ENCODE results near the gene FBXO2. TPM values are rescaled to one million over a fixed set of nuclear protein-coding genes. Genes with fewer than 3 reads are reported as not detected.

Gene FBXO2
- total and polyA plus RNA-seq, 10 donors, result 2.1 to 6.7 (median 4.6) TPM

GRCh38 chr1:11650331-11650991, 3.8 kb downstream of the FBXO2 start:
- no peaks in the 10 kb centered on the region for H3K36me3 ChIP-seq
- TF ChIP-seq CTCF (IDR thresholded peaks at IDR 0.05 in 8 of 11, conservative IDR thresholded peaks at IDR 0.05 in 3 of 11) (peak; percentile 70 to 91 (median 83)), POLR2AphosphoS5 (IDR thresholded peaks at IDR 0.05) (peak; percentile 71 to 83 (median 72)), POLR2A (IDR thresholded peaks at IDR 0.05) (no peak)
- DNase-seq, result peak; percentile 97
- peaks cover 0 to 60% (median 12%) of the 10 kb centered on the region in 7 donors for H3K27me3 ChIP-seq (replicated peaks in 1 of 7)
- H3K27ac ChIP-seq, result peak overlapping the region in 4 of 8 donors; percentile 5 to 67 (median 42)
- 9 to 26% (median 15%) methylated on average over 3 to 47 of the region's 47 CpGs for WGBS, 5 donors
- no peaks in the 10 kb centered on the region for H3K9me3 ChIP-seq
- intact Hi-C loops (cut with DNase I; ENCODE audit: low total_unique reads), result loop anchor here (5.0 kb wide), 1 partner anchor 72 kb away; no protein-coding TSS in a partner anchor
- H3K4me1 ChIP-seq, result peaks cover 4 to 50% (median 45%) of the 10 kb centered on the region in 6 donors
- H3K4me3 ChIP-seq, result peak overlapping the region in 6 of 8 donors; percentile 11 to 63 (median 25)

DNA sequence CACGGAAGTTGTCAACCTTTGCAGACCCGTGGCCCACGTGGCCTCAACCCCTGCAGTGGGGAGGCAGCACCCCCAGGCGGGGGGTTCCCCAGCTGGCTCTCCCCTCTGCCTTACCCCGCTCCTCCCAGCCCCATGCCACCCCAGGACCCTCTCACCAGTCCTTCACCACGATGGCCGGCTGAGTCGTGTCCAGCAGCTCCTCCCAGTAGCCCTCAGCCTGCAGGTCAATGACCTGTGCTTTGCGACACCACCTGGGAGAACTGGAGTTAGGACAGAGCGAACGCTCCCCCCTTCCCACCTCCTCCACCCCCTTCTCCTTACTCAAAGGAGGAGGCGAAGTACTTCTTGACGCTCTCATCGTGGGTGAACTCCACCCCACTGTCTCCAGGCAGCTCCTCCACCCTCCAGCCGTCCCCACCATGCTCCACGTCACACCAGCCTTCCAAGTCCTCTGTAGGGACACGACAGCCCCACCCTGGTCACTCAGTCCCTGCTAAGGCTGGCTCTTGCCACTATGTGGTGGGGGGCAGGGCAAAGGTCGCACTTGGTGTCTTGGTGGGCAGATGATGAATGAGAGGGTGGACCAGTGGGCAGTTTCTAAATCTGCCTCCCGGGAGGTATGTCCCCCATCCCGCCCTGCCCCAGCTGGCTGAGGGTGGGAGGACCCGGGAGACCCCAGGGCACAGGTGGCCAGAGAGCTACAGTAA, 4.5 kb downstream of the FBXO2 start:
- Histone ChIP-seq H3K4me1 (peaks cover 0 to 43% (median 39%) of the 10 kb centered on the region in 6 donors), H3K4me3 (peak overlapping the region in 4 of 8 donors; percentile 23 to 63 (median 32)), H3K27ac (peak overlapping the region in 4 of 8 donors; percentile 5 to 67 (median 42))

DNA sequence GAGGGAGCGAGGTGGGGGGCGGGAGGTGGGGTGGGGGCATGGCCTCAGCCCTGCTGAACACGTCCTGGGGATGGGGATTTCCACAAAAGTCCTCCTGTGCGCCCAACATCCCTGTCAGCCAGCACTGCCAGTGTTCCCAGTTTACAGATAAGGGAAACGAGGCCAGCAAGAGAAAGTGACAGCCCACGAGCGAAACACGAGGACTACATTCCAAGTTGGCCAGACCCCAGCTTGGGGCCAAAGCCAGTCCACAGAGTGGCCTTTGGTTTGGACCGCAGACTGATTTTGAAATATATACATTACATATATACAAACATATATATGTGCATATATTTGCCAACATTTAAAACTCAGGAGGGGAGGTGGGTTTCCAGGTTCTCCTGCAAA, 5.0 kb downstream of the FBXO2 start:
- no peaks in the 10 kb centered on the region for H3K9me3 ChIP-seq
- intact Hi-C loops (cut with DNase I; ENCODE audit: low total_unique reads), result loop anchor here (5.0 to 10.0 kb wide), 2 partner anchors 174 to 612 kb away; partner anchors contain the start of gene DISP3
- no peak for DNase-seq
- no peaks in the 10 kb centered on the region for H3K36me3 ChIP-seq
- TF ChIP-seq CTCF (IDR thresholded peaks at IDR 0.05 in 8 of 11, conservative IDR thresholded peaks at IDR 0.05 in 3 of 11) (no peak), POLR2AphosphoS5 (IDR thresholded peaks at IDR 0.05) (no peak), POLR2A (IDR thresholded peaks at IDR 0.05) (no peak)
- 17 to 32% (median 26%) methylated on average over 8 to 9 of the region's 9 CpGs for WGBS, 5 donors
- peaks cover 0 to 40% (median 36%) of the 10 kb centered on the region in 6 donors for H3K4me1 ChIP-seq
- H3K27me3 ChIP-seq (replicated peaks in 1 of 7), result peaks cover 0 to 54% (median 12%) of the 10 kb centered on the region in 7 donors
- no peak overlapping the region for H3K27ac ChIP-seq
- peak overlapping the region in 2 of 8 donors; percentile 5 to 63 for H3K4me3 ChIP-seq

More for the DNA sequence above, 4.5 kb downstream of the FBXO2 start:
- intact Hi-C loops (cut with DNase I; ENCODE audit: low total_unique reads), result loop anchor here (5.0 to 10.0 kb wide), 3 partner anchors 73 to 612 kb away; partner anchors contain the start of gene DISP3
- Histone ChIP-seq H3K36me3 (no peaks in the 10 kb centered on the region), H3K9me3 (no peaks in the 10 kb centered on the region), H3K27me3 (replicated peaks in 1 of 7) (peaks cover 0 to 54% (median 12%) of the 10 kb centered on the region in 7 donors)
- DNase-seq, result peak; percentile 83
- no peak for TF ChIP-seq CTCF (IDR thresholded peaks at IDR 0.05 in 8 of 11, conservative IDR thresholded peaks at IDR 0.05 in 3 of 11)
- TF ChIP-seq POLR2A (IDR thresholded peaks at IDR 0.05), result no peak
- 41 to 51% (median 44%) methylated on average over 18 to 21 of the region's 21 CpGs for WGBS, 5 donors
